Glomerular visceral epithelial cell (primary cell): ENCODE data around the gene PRSS16.
"Not testable (repeated sequence)": the region's sequence is repeated elsewhere in the genome, so short reads cannot be mapped to it uniquely, and the experiment has no call there.

Experiments used
- DNase-seq: peaks from one replicate; pipeline ENCODE4 v3.0.0-alpha.2; 2016; ENCODE audit errors: extremely low spot score

Gene PRSS16

GRCh38 chr6:27242589-27243265, 4.8 kb upstream of the PRSS16 start:
- DNase-seq: no peak

- no peak for DNase-seq
Measured at GRCh38 chr6:27248783-27249182, 1.3 kb downstream of the PRSS16 start.

- no peak for DNase-seq
Measured at GRCh38 chr6:27250277-27251111, 3.0 kb downstream of the PRSS16 start.

GRCh38 chr6:27251112-27251605, 3.7 kb downstream of the PRSS16 start:
- DNase-seq: peak; percentile 86

- peak; percentile 75 for DNase-seq
Measured at GRCh38 chr6:27251606-27252251, 4.2 kb downstream of the PRSS16 start.

- DNase-seq: no peak
Measured at GRCh38 chr6:27254566-27254965, 7.1 kb downstream of the PRSS16 start.

GRCh38 chr6:27255866-27256265, 8.4 kb downstream of the PRSS16 start:
- no peak for DNase-seq

GRCh38 chr6:27260369-27260768, 12.9 kb downstream of the PRSS16 start:
- DNase-seq: no peak

GRCh38 chr6:27260836-27261375, 13.4 kb downstream of the PRSS16 start:
- DNase-seq: no peak

- peak; percentile 58 for DNase-seq
Measured at GRCh38 chr6:27263886-27264285, 16.4 kb downstream of the PRSS16 start.

- not testable (repeated sequence) for DNase-seq
Measured at GRCh38 chr6:27267003-27267402, 19.5 kb downstream of the PRSS16 start.

- DNase-seq: no peak
Measured at GRCh38 chr6:27267857-27268434, 20.4 kb downstream of the PRSS16 start.

- DNase-seq: no peak
Measured at GRCh38 chr6:27268803-27269202, 21.3 kb downstream of the PRSS16 start.

GRCh38 chr6:27273783-27274182, 26.3 kb downstream of the PRSS16 start:
- DNase-seq: no peak

GRCh38 chr6:27275025-27275956, 27.8 kb downstream of the PRSS16 start:
- DNase-seq: no peak

GRCh38 chr6:27279513-27280063, 32.1 kb downstream of the PRSS16 start:
- no peak for DNase-seq

GRCh38 chr6:27280064-27280539, 32.6 kb downstream of the PRSS16 start:
- peak; percentile 72 for DNase-seq

GRCh38 chr6:27280540-27281000, 33.1 kb downstream of the PRSS16 start:
- peak; percentile 48 for DNase-seq

GRCh38 chr6:27281105-27281539, 33.6 kb downstream of the PRSS16 start:
- DNase-seq: no peak

- DNase-seq: no peak
Measured at GRCh38 chr6:27281569-27281968, 34.1 kb downstream of the PRSS16 start.
